ENCODE results near the gene MT1B.
A peak's percentile ranks its signal among the peaks of the same experiment; 100 is the strongest.

MT1B gene

GRCh38 chr16:56628486-56629350, 23.0 kb upstream of the MT1B start:
- Histone ChIP-seq H3K9me3 (ENCODE audit: severe bottlenecking) (no peaks in the 10 kb centered on the region), H3K27me3 (ENCODE audit: insufficient read depth, poor library complexity, severe bottlenecking) (no peaks in the 10 kb centered on the region), H3K4me3 (ENCODE audit: severe bottlenecking) (no peak overlapping the region), H3K4me1 (ENCODE audit: insufficient read depth, poor library complexity, severe bottlenecking) (peaks cover 5% of the 10 kb centered on the region), H3K27ac (ENCODE audit: poor library complexity, severe bottlenecking) (peak overlapping the region; percentile 87), H3K36me3 (ENCODE audit: low read depth) (peaks cover 11% of the 10 kb centered on the region)
- TF ChIP-seq CTCF (IDR thresholded peaks at IDR 0.05; ENCODE audit: poor library complexity, severe bottlenecking): peak; percentile 35
- ATAC-seq (ENCODE audit: low read depth) (no peak), DNase-seq (ENCODE audit: low spot score) (no peak)

GRCh38 chr16:56629531-56629930, 22.2 kb upstream of the MT1B start:
- Histone ChIP-seq H3K27ac (ENCODE audit: poor library complexity, severe bottlenecking) (no peak overlapping the region), H3K9me3 (ENCODE audit: severe bottlenecking) (no peaks in the 10 kb centered on the region), H3K27me3 (ENCODE audit: insufficient read depth, poor library complexity, severe bottlenecking) (no peaks in the 10 kb centered on the region), H3K36me3 (ENCODE audit: low read depth) (peaks cover 11% of the 10 kb centered on the region), H3K4me1 (ENCODE audit: insufficient read depth, poor library complexity, severe bottlenecking) (peaks cover 5% of the 10 kb centered on the region), H3K4me3 (ENCODE audit: severe bottlenecking) (no peak overlapping the region)
- TF ChIP-seq CTCF (IDR thresholded peaks at IDR 0.05; ENCODE audit: poor library complexity, severe bottlenecking): no peak
- no peak for DNase-seq (ENCODE audit: low spot score)
- ATAC-seq (ENCODE audit: low read depth): no peak

- TF ChIP-seq CTCF (IDR thresholded peaks at IDR 0.05; ENCODE audit: poor library complexity, severe bottlenecking): no peak
- H3K4me3 ChIP-seq (ENCODE audit: severe bottlenecking): no peak overlapping the region
These were observed 21.6 kb upstream of the MT1B start for GRCh38 chr16:56630134-56630533.

GRCh38 chr16:56631197-56631596, 20.5 kb upstream of the MT1B start:
- H3K27me3 ChIP-seq (ENCODE audit: insufficient read depth, poor library complexity, severe bottlenecking): no peaks in the 10 kb centered on the region

More at GRCh38 chr16:56630134-56630533, 21.6 kb upstream of the MT1B start:
- Histone ChIP-seq H3K4me1 (ENCODE audit: insufficient read depth, poor library complexity, severe bottlenecking) (peaks cover 5% of the 10 kb centered on the region), H3K27ac (ENCODE audit: poor library complexity, severe bottlenecking) (no peak overlapping the region), H3K9me3 (ENCODE audit: severe bottlenecking) (no peaks in the 10 kb centered on the region), H3K36me3 (ENCODE audit: low read depth) (peaks cover 11% of the 10 kb centered on the region), H3K27me3 (ENCODE audit: insufficient read depth, poor library complexity, severe bottlenecking) (no peaks in the 10 kb centered on the region)
- ATAC-seq (ENCODE audit: low read depth) (no peak), DNase-seq (ENCODE audit: low spot score) (no peak)

More at GRCh38 chr16:56631197-56631596, 20.5 kb upstream of the MT1B start:
- ATAC-seq (ENCODE audit: low read depth) (no peak), DNase-seq (ENCODE audit: low spot score) (no peak)
- TF ChIP-seq CTCF (IDR thresholded peaks at IDR 0.05; ENCODE audit: poor library complexity, severe bottlenecking): no peak
- Histone ChIP-seq H3K4me3 (ENCODE audit: severe bottlenecking) (no peak overlapping the region), H3K4me1 (ENCODE audit: insufficient read depth, poor library complexity, severe bottlenecking) (peaks cover 5% of the 10 kb centered on the region), H3K27ac (ENCODE audit: poor library complexity, severe bottlenecking) (no peak overlapping the region), H3K9me3 (ENCODE audit: severe bottlenecking) (no peaks in the 10 kb centered on the region), H3K36me3 (ENCODE audit: low read depth) (peaks cover 7% of the 10 kb centered on the region)
